Fibroblast of lung (primary cell): ENCODE measurements around the gene PTPRE. TPM values are rescaled to one million over a fixed set of nuclear protein-coding genes. Genes with fewer than 3 reads are reported as not detected.

Experiments
- DNase-seq, 2 donors: peaks; one replicate each; pipeline versions ENCODE4 v3.0.0 to v3.0.0-alpha.2; 2010; ENCODE audit warnings: low read depth in 2 of 2
- H2AFZ ChIP-seq: 2 replicates; pipeline ENCODE4 v1.5.1; 2012; ENCODE audit warnings: low read length, control low read depth, inconsistent platforms
- H3K27ac ChIP-seq: 2 replicates; pipeline ENCODE4 v1.5.1; 2011; ENCODE audit warnings: low read length, control low read depth; ENCODE audit not compliant: insufficient read depth
- H3K27me3 ChIP-seq: 2 replicates; pipeline ENCODE4 v1.5.1; 2011; ENCODE audit warnings: mild to moderate bottlenecking, low read length; ENCODE audit not compliant: control insufficient read depth, insufficient read depth
- H3K36me3 ChIP-seq: 2 replicates; pipeline ENCODE4 v1.5.1; 2011; ENCODE audit warnings: low read length; ENCODE audit not compliant: control insufficient read depth, insufficient read depth
- H3K4me1 ChIP-seq: 2 replicates; pipeline ENCODE4 v1.5.1; 2011; ENCODE audit warnings: low read length; ENCODE audit not compliant: control insufficient read depth, insufficient read depth; ENCODE audit errors: extremely low read depth
- H3K4me2 ChIP-seq: 2 replicates; pipeline ENCODE4 v1.5.1; 2011; ENCODE audit warnings: low read length, control low read depth; ENCODE audit not compliant: insufficient read depth; ENCODE audit errors: extremely low read depth
- H3K4me3 ChIP-seq, 4 experiments: fragments of 200-600 bp in 1 of 4; sonication (generic) in 1 of 4; replicated peaks in 1 of 4; 2 replicates each; pipeline ENCODE4 v1.5.1; 2011 to 2016; ENCODE audit warnings: low read length in 4 of 4, low read depth in 3 of 4, mild to moderate bottlenecking in 3 of 4, control low read depth in 2 of 4, inconsistent platforms in 1 of 4, mixed read lengths in 1 of 4; ENCODE audit not compliant: insufficient read depth in 1 of 4; ENCODE audit errors: control extremely low read depth in 1 of 4
- H3K79me2 ChIP-seq: 2 replicates; pipeline ENCODE4 v1.5.1; 2012; ENCODE audit warnings: mild to moderate bottlenecking, low read length, inconsistent platforms; ENCODE audit not compliant: control insufficient read depth, insufficient read depth
- H3K9ac ChIP-seq: 2 replicates; pipeline ENCODE4 v1.5.1; 2011; ENCODE audit warnings: mild to moderate bottlenecking, low read length, control low read depth; ENCODE audit not compliant: insufficient read depth
- H3K9me3 ChIP-seq: 2 replicates; pipeline ENCODE4 v1.5.1; 2012; ENCODE audit warnings: low read depth, low read length; ENCODE audit not compliant: control insufficient read depth, insufficient read depth
- H4K20me1 ChIP-seq: 2 replicates; pipeline ENCODE4 v1.5.1; 2011; ENCODE audit warnings: low read length; ENCODE audit not compliant: control insufficient read depth, insufficient read depth; ENCODE audit errors: extremely low read depth
- EZH2 ChIP-seq: IDR thresholded peaks from 2 replicates; pipeline ENCODE4 v1.5.1; 2012; ENCODE audit warnings: low read length, control low read depth, mild to moderate bottlenecking; ENCODE audit errors: missing control alignments
- polyA plus RNA-seq, 2 donors: library from polyadenylated mRNA; depleted of rRNA in 1 of 2; stranded (reverse) in 1 of 2; unstranded in 1 of 2; fragments of >200 nt; gene quantifications; 2 replicates each; pipeline ENCODE4 v1.2.1, GENCODE V29; 2011 to 2012; ENCODE audit warnings: missing spikeins in 1 of 2
- total RNA-seq: library from RNA; depleted of rRNA; stranded (reverse); fragments of >200 nt; gene quantifications from 2 replicates; pipeline ENCODE4 v1.2.1, GENCODE V29; 2014
- TF ChIP-seq, protein P1 (sequence below), 2 donors: IDR thresholded peaks in 1 of 2; conservative IDR thresholded peaks in 1 of 2; 1 replicate in 1 of 2; 2 replicates in 1 of 2; pipeline ENCODE4 v1.5.1; 2011 to 2012; ENCODE audit warnings: low read length in 2 of 2, control low read depth in 1 of 2, inconsistent platforms in 1 of 2, low read depth in 1 of 2, mild to moderate bottlenecking in 1 of 2

PTPRE gene
- total and polyA plus RNA-seq, 2 donors (not counting 1 experiment from before 2014, with no cell fraction given): 0.75 to 1.8 TPM

DNA sequence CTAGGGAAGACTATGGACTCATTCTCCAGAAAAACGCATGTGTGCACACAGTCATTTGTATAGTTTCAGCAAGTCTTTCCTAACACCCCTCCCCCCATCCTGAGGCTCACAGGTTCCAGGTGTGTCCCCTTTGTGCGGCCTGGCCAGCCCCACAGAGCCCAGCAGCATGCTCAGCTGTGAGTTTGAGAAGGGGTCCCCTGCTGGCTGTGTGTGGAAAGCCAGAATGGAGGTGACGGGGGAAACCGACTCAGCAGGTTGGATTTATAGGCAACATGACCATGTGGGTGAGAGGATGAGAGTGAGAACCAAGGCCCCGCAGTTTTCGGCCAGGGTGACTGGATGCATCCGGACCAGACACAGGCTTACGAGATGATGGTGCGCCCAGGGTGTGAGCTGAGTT is 9.9 kb downstream of the PTPRE start:
- Histone ChIP-seq H3K27ac (no peak overlapping the region), H3K9ac (no peak overlapping the region), H4K20me1 (no peaks in the 10 kb centered on the region), H2AFZ (no peak overlapping the region), H3K4me2 (no peak overlapping the region), H3K27me3 (no peaks in the 10 kb centered on the region), H3K36me3 (no peaks in the 10 kb centered on the region), H3K4me1 (peaks cover 2% of the 10 kb centered on the region), H3K4me3 (no peak overlapping the region), H3K9me3 (no peaks in the 10 kb centered on the region), H3K79me2 (no peaks in the 10 kb centered on the region)
- no peak for TF ChIP-seq EZH2
- DNase-seq: no peak

GRCh38 chr10:127918572-127918971 is 11.7 kb downstream of the PTPRE start:
- H3K27me3 ChIP-seq: no peaks in the 10 kb centered on the region
- DNase-seq: no peak
- H2AFZ ChIP-seq: no peak overlapping the region
- H4K20me1 ChIP-seq: no peaks in the 10 kb centered on the region
- no peak for TF ChIP-seq EZH2
- TF ChIP-seq, protein P1, sequence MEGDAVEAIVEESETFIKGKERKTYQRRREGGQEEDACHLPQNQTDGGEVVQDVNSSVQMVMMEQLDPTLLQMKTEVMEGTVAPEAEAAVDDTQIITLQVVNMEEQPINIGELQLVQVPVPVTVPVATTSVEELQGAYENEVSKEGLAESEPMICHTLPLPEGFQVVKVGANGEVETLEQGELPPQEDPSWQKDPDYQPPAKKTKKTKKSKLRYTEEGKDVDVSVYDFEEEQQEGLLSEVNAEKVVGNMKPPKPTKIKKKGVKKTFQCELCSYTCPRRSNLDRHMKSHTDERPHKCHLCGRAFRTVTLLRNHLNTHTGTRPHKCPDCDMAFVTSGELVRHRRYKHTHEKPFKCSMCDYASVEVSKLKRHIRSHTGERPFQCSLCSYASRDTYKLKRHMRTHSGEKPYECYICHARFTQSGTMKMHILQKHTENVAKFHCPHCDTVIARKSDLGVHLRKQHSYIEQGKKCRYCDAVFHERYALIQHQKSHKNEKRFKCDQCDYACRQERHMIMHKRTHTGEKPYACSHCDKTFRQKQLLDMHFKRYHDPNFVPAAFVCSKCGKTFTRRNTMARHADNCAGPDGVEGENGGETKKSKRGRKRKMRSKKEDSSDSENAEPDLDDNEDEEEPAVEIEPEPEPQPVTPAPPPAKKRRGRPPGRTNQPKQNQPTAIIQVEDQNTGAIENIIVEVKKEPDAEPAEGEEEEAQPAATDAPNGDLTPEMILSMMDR (conservative IDR thresholded peaks at IDR 0.05 in 1 of 2, IDR thresholded peaks at IDR 0.05 in 1 of 2; ENCODE audit: low read depth in 1 of 2, low read length in 2 of 2): no peak
- H3K9me3 ChIP-seq: no peaks in the 10 kb centered on the region
- H3K4me2 ChIP-seq: no peak overlapping the region
- no peak overlapping the region for H3K27ac ChIP-seq
- H3K4me1 ChIP-seq: peaks cover 2% of the 10 kb centered on the region
- no peaks in the 10 kb centered on the region for H3K79me2 ChIP-seq
- no peak overlapping the region for H3K9ac ChIP-seq
- H3K36me3 ChIP-seq: no peaks in the 10 kb centered on the region
- no peak overlapping the region for H3K4me3 ChIP-seq

GRCh38 chr10:127919418-127920271 is 12.7 kb downstream of the PTPRE start:
- no peaks in the 10 kb centered on the region for H3K36me3 ChIP-seq
- H3K4me1 ChIP-seq: peaks cover 2% of the 10 kb centered on the region
- H3K27ac ChIP-seq: peak overlapping the region; percentile 22
- no peak overlapping the region for H3K9ac ChIP-seq
- no peaks in the 10 kb centered on the region for H3K27me3 ChIP-seq
- H4K20me1 ChIP-seq: no peaks in the 10 kb centered on the region
- H2AFZ ChIP-seq: no peak overlapping the region
- DNase-seq: peak; percentile 62 to 90
- H3K79me2 ChIP-seq: no peaks in the 10 kb centered on the region
- H3K4me3 ChIP-seq: no peak overlapping the region
- H3K4me2 ChIP-seq: no peak overlapping the region
- TF ChIP-seq, protein P1 (conservative IDR thresholded peaks at IDR 0.05 in 1 of 2, IDR thresholded peaks at IDR 0.05 in 1 of 2; ENCODE audit: low read depth in 1 of 2, low read length in 2 of 2): peak; percentile 7 to 42
- TF ChIP-seq EZH2: no peak
- no peaks in the 10 kb centered on the region for H3K9me3 ChIP-seq
